Thyroid gland (tissue), 4 donors: Measurements from ENCODE around the gene PAXX.

ENCODE experiments used
- CTCF ChIP-seq, 6 experiments: fragments of 200-600 bp in 3 of 6; fragments of 450-650 bp in 3 of 6; sonication (generic) in 3 of 6; IDR thresholded peaks; one replicate each; pipeline ENCODE4 v1.5.1; 2016 to 2019; ENCODE audit warnings: antibody characterized with exemption in 6 of 6, mild to moderate bottlenecking in 2 of 6, inconsistent platforms in 1 of 6, moderate library complexity in 1 of 6
- POLR2A ChIP-seq, 2 donors: fragments of 450-650 bp; IDR thresholded peaks; one replicate each; pipeline ENCODE4 v1.6.1; 2017; ENCODE audit warnings: antibody characterized with exemption in 2 of 2, mild to moderate bottlenecking in 2 of 2, moderate library complexity in 1 of 2

- TF ChIP-seq CTCF (IDR thresholded peaks at IDR 0.05): no peak
- TF ChIP-seq POLR2A (IDR thresholded peaks at IDR 0.05): no peak
Observed at GRCh38 chr9:137015976-137016375, 23.8 kb downstream of the PAXX start.
